SK-N-SH (cell line): ENCODE data around the gene HSD17B4.

Source experiments
- CTCF ChIP-seq: fragments of 200-600 bp; sonication (generic); IDR thresholded peaks from 2 replicates; pipeline ENCODE4 v1.6.1; 2017; ENCODE audit warnings: antibody characterized with exemption, mild to moderate bottlenecking, moderate library complexity
- EZH2phosphoT487 ChIP-seq: fragments of 200-600 bp; sonication (generic); IDR thresholded peaks from 2 replicates; pipeline ENCODE4 v1.6.1; 2017; ENCODE audit warnings: low read depth, mixed run types, mild to moderate bottlenecking, antibody characterized with exemption, moderate library complexity, borderline replicate concordance
- MXI1 ChIP-seq: IDR thresholded peaks from 2 replicates; pipeline ENCODE4 v1.6.1; 2012; ENCODE audit warnings: mild to moderate bottlenecking, low read depth, low read length, improper control_type of control experiment
- PBX3 ChIP-seq: IDR thresholded peaks from 2 replicates; pipeline ENCODE4; 2012
- POLR2AphosphoS5 ChIP-seq: IDR thresholded peaks from 2 replicates; pipeline ENCODE4 v1.6.1; 2012; ENCODE audit warnings: low read depth, low read length
- TAF1 ChIP-seq: IDR thresholded peaks from 2 replicates; pipeline ENCODE4 v1.6.1; 2012; ENCODE audit warnings: low read depth, mild to moderate bottlenecking, low read length, moderate library complexity, borderline replicate concordance
- TCF12 ChIP-seq: IDR thresholded peaks from 2 replicates; pipeline ENCODE4 v1.4.0; 2012
- USF1 ChIP-seq: IDR thresholded peaks from 2 replicates; pipeline ENCODE4 v1.4.0; 2012; ENCODE audit warnings: low read depth, borderline replicate concordance
- YY1 ChIP-seq: IDR thresholded peaks from 2 replicates; pipeline ENCODE4 v1.4.0; 2012; ENCODE audit warnings: low read depth, mild to moderate bottlenecking

- TF ChIP-seq POLR2AphosphoS5 (no peak), CTCF (no peak), USF1 (no peak), EZH2phosphoT487 (no peak), TAF1 (no peak), MXI1 (no peak), TCF12 (no peak), PBX3 (no peak), YY1 (no peak)
These were observed 13.3 kb downstream of the HSD17B4 start for GRCh38 chr5:119465640-119466039.
